H9 (cell line): ENCODE results near the gene PRDM13. TPM values are rescaled to one million over a fixed set of nuclear protein-coding genes. Genes with fewer than 3 reads are reported as not detected.

Source experiments
- DNase-seq: peaks from one replicate; pipeline ENCODE4 v3.0.0-alpha.2; 2017
- H2AFZ ChIP-seq: one replicate; pipeline ENCODE4 v1.6.1; 2013; ENCODE audit warnings: mild to moderate bottlenecking, low read length, control low read depth, moderate library complexity
- H2AK5ac ChIP-seq: 2 replicates; pipeline ENCODE4 v1.6.1; 2013; ENCODE audit warnings: low read length, control low read depth, mixed read lengths; ENCODE audit not compliant: insufficient read length
- H2BK120ac ChIP-seq: one replicate; pipeline ENCODE4 v1.6.1; 2013; ENCODE audit warnings: low read depth, mild to moderate bottlenecking, low read length, control low read depth, inconsistent platforms; ENCODE audit not compliant: poor library complexity, severe bottlenecking
- H2BK12ac ChIP-seq: 2 replicates; pipeline ENCODE4 v1.6.1; 2013; ENCODE audit warnings: low read length, control low read depth, mixed read lengths, low read depth; ENCODE audit not compliant: insufficient read length
- H2BK15ac ChIP-seq: 2 replicates; pipeline ENCODE4 v1.6.1; 2013; ENCODE audit warnings: low read depth, low read length, control low read depth
- H2BK20ac ChIP-seq: one replicate; pipeline ENCODE4 v1.6.1; 2013; ENCODE audit warnings: low read depth, mild to moderate bottlenecking, low read length, control low read depth, inconsistent platforms; ENCODE audit not compliant: poor library complexity, severe bottlenecking
- H2BK5ac ChIP-seq: 2 replicates; pipeline ENCODE4 v1.6.1; 2013; ENCODE audit warnings: low read length, control low read depth, mixed read lengths; ENCODE audit not compliant: insufficient read length
- H3K14ac ChIP-seq: 2 replicates; pipeline ENCODE4 v1.6.1; 2013; ENCODE audit warnings: low read length, control low read depth; ENCODE audit not compliant: insufficient read depth
- H3K18ac ChIP-seq: 2 replicates; pipeline ENCODE4 v1.6.1; 2013; ENCODE audit warnings: low read depth, mild to moderate bottlenecking, mixed read lengths, low read length, control low read depth; ENCODE audit not compliant: insufficient read length
- H3K23ac ChIP-seq: 2 replicates; pipeline ENCODE4 v1.6.1; 2013; ENCODE audit warnings: low read length, control low read depth, mixed read lengths, low read depth; ENCODE audit not compliant: insufficient read length
- H3K23me2 ChIP-seq: 2 replicates; pipeline ENCODE4 v1.6.1; 2013; ENCODE audit warnings: low read depth, mild to moderate bottlenecking, mixed read lengths, low read length, control low read depth; ENCODE audit not compliant: insufficient read length, poor library complexity, severe bottlenecking
- H3K27ac ChIP-seq: 2 replicates; pipeline ENCODE4 v1.5.1; 2013; ENCODE audit warnings: low read length, control low read depth, mixed read lengths, low read depth; ENCODE audit not compliant: insufficient read length
- H3K27me3 ChIP-seq: 2 replicates; pipeline ENCODE4 v1.6.1; 2013; ENCODE audit warnings: low read length, control low read depth, inconsistent platforms; ENCODE audit not compliant: insufficient read depth
- H3K4ac ChIP-seq: 2 replicates; pipeline ENCODE4 v1.6.1; 2013; ENCODE audit warnings: low read depth, mild to moderate bottlenecking, control low read depth, inconsistent platforms, low read length, moderate library complexity
- H3K4me1 ChIP-seq: 2 replicates; pipeline ENCODE4 v1.6.1; 2013; ENCODE audit warnings: low read length, control low read depth, inconsistent platforms; ENCODE audit not compliant: insufficient read depth
- H3K4me2 ChIP-seq: 2 replicates; pipeline ENCODE4 v1.6.1; 2013; ENCODE audit warnings: low read length, control low read depth, mixed read lengths; ENCODE audit not compliant: insufficient read length, insufficient read depth
- H3K56ac ChIP-seq: 2 replicates; pipeline ENCODE4 v1.6.1; 2013; ENCODE audit warnings: low read depth, mild to moderate bottlenecking, mixed read lengths, low read length, control low read depth; ENCODE audit not compliant: insufficient read length
- H3K79me1 ChIP-seq: 2 replicates; pipeline ENCODE4 v1.6.1; 2013; ENCODE audit warnings: low read depth, mild to moderate bottlenecking, moderate library complexity, low read length, control low read depth, inconsistent platforms; ENCODE audit not compliant: insufficient read depth, poor library complexity, severe bottlenecking
- H3K79me2 ChIP-seq: 2 replicates; pipeline ENCODE4 v1.6.1; 2013; ENCODE audit warnings: low read length, control low read depth, inconsistent platforms; ENCODE audit not compliant: insufficient read depth
- H3K9ac ChIP-seq: 2 replicates; pipeline ENCODE4 v1.6.1; 2013; ENCODE audit warnings: low read length, control low read depth, mixed read lengths; ENCODE audit not compliant: insufficient read length; ENCODE audit errors: extremely low read depth
- H3K9me3 ChIP-seq: one replicate; pipeline ENCODE4 v1.6.1; 2013; ENCODE audit warnings: low read depth, low read length, inconsistent platforms; ENCODE audit not compliant: control insufficient read depth
- H3T11ph ChIP-seq: one replicate; pipeline ENCODE4 v1.6.1; 2013; ENCODE audit warnings: mild to moderate bottlenecking, low read length, control low read depth, inconsistent platforms
- H4K20me1 ChIP-seq: one replicate; pipeline ENCODE4 v1.6.1; 2013; ENCODE audit not compliant: control insufficient read depth, insufficient read length, insufficient read depth
- H4K5ac ChIP-seq: 2 replicates; pipeline ENCODE4 v1.6.1; 2013; ENCODE audit warnings: low read depth, mild to moderate bottlenecking, mixed read lengths, low read length, control low read depth; ENCODE audit not compliant: insufficient read length
- H4K8ac ChIP-seq: replicated peaks from 2 replicates; pipeline ENCODE4 v1.6.1; 2013; ENCODE audit warnings: low read length, control low read depth, mixed read lengths, low read depth; ENCODE audit not compliant: insufficient read length
- H4K91ac ChIP-seq: 2 replicates; pipeline ENCODE4 v1.6.1; 2013; ENCODE audit warnings: low read depth, mild to moderate bottlenecking, moderate library complexity, mixed read lengths, low read length, control low read depth; ENCODE audit not compliant: insufficient read length
- H3K27ac Mint-ChIP-seq, 3 experiments: 2 replicates in 2 of 3; 3 replicates in 1 of 3; pipeline ENCODE4 v1.8.0; 2020 to 2021; ENCODE audit warnings: mixed read lengths in 3 of 3, mild to moderate bottlenecking in 1 of 3, moderate library complexity in 1 of 3
- H3K27me3 Mint-ChIP-seq: 2 replicates; pipeline ENCODE4 v1.8.0; 2021; ENCODE audit warnings: low read depth, mild to moderate bottlenecking, moderate library complexity, mixed read lengths
- H3K36me3 Mint-ChIP-seq, 3 experiments: 2 replicates in 2 of 3; 3 replicates in 1 of 3; pipeline ENCODE4 v1.8.0; 2020 to 2021; ENCODE audit warnings: low read depth in 3 of 3, mixed read lengths in 3 of 3; ENCODE audit not compliant: insufficient read depth in 1 of 3
- H3K4me1 Mint-ChIP-seq, 2 experiments: 2 replicates each; pipeline ENCODE4 v1.8.0; 2020; ENCODE audit warnings: mixed read lengths in 2 of 2
- H3K4me3 Mint-ChIP-seq, 2 experiments: 2 replicates in 1 of 2; 3 replicates in 1 of 2; pipeline ENCODE4 v1.8.0; 2020 to 2021; ENCODE audit warnings: mild to moderate bottlenecking in 2 of 2, mixed read lengths in 2 of 2, moderate library complexity in 1 of 2
- H3K9me3 Mint-ChIP-seq, 2 experiments: 2 replicates in 1 of 2; 3 replicates in 1 of 2; pipeline ENCODE4 v1.8.0; 2020; ENCODE audit warnings: mild to moderate bottlenecking in 2 of 2, mixed read lengths in 2 of 2, moderate library complexity in 1 of 2
- CTCF ChIP-seq: fragments of 200-600 bp; sonication (generic); conservative IDR thresholded peaks from 3 replicates; pipeline ENCODE4 v1.8.0; 2021; ENCODE audit warnings: antibody characterized with exemption, mild to moderate bottlenecking
- WGBS: extraction: QIAGEN DNeasy Blood & Tissue Kit; methylation state at CpG from one replicate; pipeline ENCODE4 v1.1.7; 2013; ENCODE audit warnings: missing lambda C conversion rate, low lambda C conversion rate, mixed read lengths; ENCODE audit not compliant: insufficient read length; ENCODE audit errors: extremely low coverage; 5-methylcytosine and 5-hydroxymethylcytosine counted together
- total RNA-seq: library from RNA; stranded (reverse); gene quantifications from 2 replicates; pipeline ENCODE4 v1.2.1, GENCODE V29; 2021

The PRDM13 gene
- total RNA-seq, 1 experiment from 2014 or later, result not detected

- peaks cover 87% of the 10 kb centered on the region for H3K27me3 ChIP-seq
- Mint-ChIP-seq H3K4me1 (peaks cover 27 to 57% of the 10 kb centered on the region in 2 experiments), H3K27ac (no peak overlapping the region), H3K9me3 (peaks cover 0 to 3% of the 10 kb centered on the region in 2 experiments; a peak in 2 of 5 replicates), H3K27me3 (peaks cover 99% of the 10 kb centered on the region), H3K4me3 (peak overlapping the region in 1 of 2 experiments; percentile 66; a peak in 1 of 5 replicates), H3K36me3 (no peaks in the 10 kb centered on the region)
- TF ChIP-seq CTCF, result no peak
- no peak overlapping the region for H3K18ac ChIP-seq
- H3K4me1 ChIP-seq, result no peaks in the 10 kb centered on the region
- H3K23ac ChIP-seq, result no peak overlapping the region
- H2AFZ ChIP-seq, result no peak overlapping the region
- no peak overlapping the region for H3T11ph ChIP-seq
- H3K4ac ChIP-seq, result no peak overlapping the region
- no peak overlapping the region for H2BK120ac ChIP-seq
- no peak overlapping the region for H3K27ac ChIP-seq
- H4K91ac ChIP-seq, result no peak overlapping the region
- H3K79me2 ChIP-seq, result no peaks in the 10 kb centered on the region
- no peak overlapping the region for H2BK12ac ChIP-seq
- no peaks in the 10 kb centered on the region for H3K79me1 ChIP-seq
- no peak overlapping the region for H2BK5ac ChIP-seq
- H3K14ac ChIP-seq, result no peak overlapping the region
- H2BK20ac ChIP-seq, result no peak overlapping the region
- no peak overlapping the region for H4K5ac ChIP-seq
- peak overlapping the region; percentile 28 for H3K4me2 ChIP-seq
- no peak overlapping the region for H3K9ac ChIP-seq
- H3K9me3 ChIP-seq, result no peaks in the 10 kb centered on the region
- no peak overlapping the region for H2BK15ac ChIP-seq
- WGBS, result no CpG with 5 or more reads among the region's 24 CpGs
- H3K56ac ChIP-seq, result no peak overlapping the region
- H4K20me1 ChIP-seq, result no peaks in the 10 kb centered on the region
- DNase-seq, result no peak
- no peak overlapping the region for H2AK5ac ChIP-seq
- peaks cover 3% of the 10 kb centered on the region for H3K23me2 ChIP-seq
- H4K8ac ChIP-seq, result no peak overlapping the region
These were observed 2.4 kb downstream of the PRDM13 start for GRCh38 chr6:99608886-99609482.
